ENCODE results near the gene FOXN3. TPM values are rescaled to one million over a fixed set of nuclear protein-coding genes. Genes with fewer than 3 reads are reported as not detected.

The FOXN3 gene
- polyA plus RNA-seq, 1 donor (not counting 4 experiments of a cell fraction or from before 2014, with no cell fraction given), result 10.2 TPM

DNA sequence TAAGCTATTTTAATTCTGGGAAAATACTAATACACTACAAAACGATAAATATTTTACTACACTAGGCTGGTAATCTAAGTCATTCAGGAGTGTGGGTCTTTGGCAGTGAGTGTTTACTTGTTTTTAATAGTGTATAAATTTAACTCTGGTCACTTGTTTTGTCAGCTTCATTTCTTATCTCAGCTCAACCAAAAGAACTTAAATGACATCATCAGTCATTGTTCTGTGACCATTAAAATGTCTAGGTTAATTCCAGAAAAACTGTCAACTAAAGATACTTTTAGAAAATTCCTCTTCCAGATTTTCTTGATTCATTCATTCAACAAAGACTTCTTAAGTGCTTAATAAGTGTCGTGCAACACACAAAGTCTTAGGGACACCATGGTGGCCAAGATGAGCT, 102.8 kb downstream of the FOXN3 start:
- Histone ChIP-seq H3K36me3 (ENCODE audit: control insufficient read depth in 2 of 2, extremely low read depth in 1 of 2, insufficient read depth in 2 of 2, low read length in 2 of 2) (no peaks in the 10 kb centered on the region), H3K27me3 (ENCODE audit: control insufficient read depth, extremely low read depth, insufficient read depth, low read length) (no peaks in the 10 kb centered on the region), H4K20me1 (ENCODE audit: control insufficient read depth, extremely low read depth, insufficient read depth, low read length) (no peaks in the 10 kb centered on the region), H3K27ac (ENCODE audit: control insufficient read depth, insufficient read depth, low read length) (no peak overlapping the region), H3K4me2 (ENCODE audit: control insufficient read depth, extremely low read depth, insufficient read depth, low read depth, low read length) (no peak overlapping the region), H3K9me1 (ENCODE audit: control insufficient read depth, extremely low read depth, insufficient read depth, low read length) (no peaks in the 10 kb centered on the region), H3K4me1 (ENCODE audit: control insufficient read depth, extremely low read depth, insufficient read depth, low read length) (no peaks in the 10 kb centered on the region), H3K9me3 (ENCODE audit: control insufficient read depth, low read depth, low read length) (no peaks in the 10 kb centered on the region), H3K4me3 (ENCODE audit: control insufficient read depth in 2 of 3, extremely low read depth in 1 of 3, insufficient read depth in 2 of 3, low read depth in 1 of 3, low read length in 3 of 3) (no peak overlapping the region), H2AFZ (ENCODE audit: control insufficient read depth, low read length) (no peak overlapping the region), H3K79me2 (ENCODE audit: control insufficient read depth, insufficient read depth, low read length) (no peaks in the 10 kb centered on the region), H3K9ac (ENCODE audit: control insufficient read depth, extremely low read depth, insufficient read depth, low read length) (no peak overlapping the region)
- dilution Hi-C loops (cut with MboI; ENCODE audit: extremely low pct_ligation_motif_present, low sequenced_read_pairs), result no loop called here
- TF ChIP-seq, protein P1, sequence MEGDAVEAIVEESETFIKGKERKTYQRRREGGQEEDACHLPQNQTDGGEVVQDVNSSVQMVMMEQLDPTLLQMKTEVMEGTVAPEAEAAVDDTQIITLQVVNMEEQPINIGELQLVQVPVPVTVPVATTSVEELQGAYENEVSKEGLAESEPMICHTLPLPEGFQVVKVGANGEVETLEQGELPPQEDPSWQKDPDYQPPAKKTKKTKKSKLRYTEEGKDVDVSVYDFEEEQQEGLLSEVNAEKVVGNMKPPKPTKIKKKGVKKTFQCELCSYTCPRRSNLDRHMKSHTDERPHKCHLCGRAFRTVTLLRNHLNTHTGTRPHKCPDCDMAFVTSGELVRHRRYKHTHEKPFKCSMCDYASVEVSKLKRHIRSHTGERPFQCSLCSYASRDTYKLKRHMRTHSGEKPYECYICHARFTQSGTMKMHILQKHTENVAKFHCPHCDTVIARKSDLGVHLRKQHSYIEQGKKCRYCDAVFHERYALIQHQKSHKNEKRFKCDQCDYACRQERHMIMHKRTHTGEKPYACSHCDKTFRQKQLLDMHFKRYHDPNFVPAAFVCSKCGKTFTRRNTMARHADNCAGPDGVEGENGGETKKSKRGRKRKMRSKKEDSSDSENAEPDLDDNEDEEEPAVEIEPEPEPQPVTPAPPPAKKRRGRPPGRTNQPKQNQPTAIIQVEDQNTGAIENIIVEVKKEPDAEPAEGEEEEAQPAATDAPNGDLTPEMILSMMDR (optimal IDR thresholded peaks at IDR 0.05 in 1 of 3, IDR thresholded peaks at IDR 0.05 in 1 of 3, conservative IDR thresholded peaks at IDR 0.05 in 1 of 3; ENCODE audit: extremely low read depth in 1 of 3, insufficient read depth in 2 of 3, low read length in 3 of 3), result no peak
- no peak for TF ChIP-seq EZH2 (IDR thresholded peaks at IDR 0.05; ENCODE audit: low read length)
- DNase-seq (ENCODE audit: low read depth, low spot score) (no peak), FAIRE-seq (no peak)

DNA sequence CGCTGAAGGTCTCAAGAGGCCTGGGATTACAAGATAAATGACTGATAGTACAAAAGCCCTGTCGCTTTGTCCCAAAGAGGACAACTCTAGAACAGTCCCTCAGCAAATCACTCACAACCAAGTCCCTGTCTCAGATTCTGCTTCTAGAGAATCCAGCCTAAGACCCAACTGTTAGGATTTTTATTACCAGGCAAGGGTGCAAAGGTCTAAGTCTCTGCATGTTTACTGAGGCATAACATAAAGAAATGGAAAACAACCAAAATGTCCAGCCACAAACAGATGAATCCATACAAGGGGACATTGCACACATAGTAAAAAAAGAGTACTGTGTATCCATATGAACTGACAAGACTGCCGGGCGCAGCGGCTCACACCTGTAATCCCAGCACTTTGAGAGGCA, 104.1 kb downstream of the FOXN3 start:
- Histone ChIP-seq H3K4me1 (ENCODE audit: control insufficient read depth, extremely low read depth, insufficient read depth, low read length) (no peaks in the 10 kb centered on the region), H2AFZ (ENCODE audit: control insufficient read depth, low read length) (no peak overlapping the region), H3K9me1 (ENCODE audit: control insufficient read depth, extremely low read depth, insufficient read depth, low read length) (no peaks in the 10 kb centered on the region), H3K79me2 (ENCODE audit: control insufficient read depth, insufficient read depth, low read length) (no peaks in the 10 kb centered on the region), H3K9ac (ENCODE audit: control insufficient read depth, extremely low read depth, insufficient read depth, low read length) (no peak overlapping the region), H4K20me1 (ENCODE audit: control insufficient read depth, extremely low read depth, insufficient read depth, low read length) (no peaks in the 10 kb centered on the region), H3K9me3 (ENCODE audit: control insufficient read depth, low read depth, low read length) (no peaks in the 10 kb centered on the region), H3K27me3 (ENCODE audit: control insufficient read depth, extremely low read depth, insufficient read depth, low read length) (no peaks in the 10 kb centered on the region), H3K27ac (ENCODE audit: control insufficient read depth, insufficient read depth, low read length) (no peak overlapping the region), H3K36me3 (ENCODE audit: control insufficient read depth in 2 of 2, extremely low read depth in 1 of 2, insufficient read depth in 2 of 2, low read length in 2 of 2) (peaks cover 0 to 1% of the 10 kb centered on the region in 2 experiments), H3K4me2 (ENCODE audit: control insufficient read depth, extremely low read depth, insufficient read depth, low read depth, low read length) (no peak overlapping the region), H3K4me3 (ENCODE audit: control insufficient read depth in 2 of 3, extremely low read depth in 1 of 3, insufficient read depth in 2 of 3, low read depth in 1 of 3, low read length in 3 of 3) (no peak overlapping the region)
- no peak for DNase-seq (ENCODE audit: low read depth, low spot score)
- dilution Hi-C loops (cut with MboI; ENCODE audit: extremely low pct_ligation_motif_present, low sequenced_read_pairs), result no loop called here
- no peak for TF ChIP-seq EZH2 (IDR thresholded peaks at IDR 0.05; ENCODE audit: low read length)
- TF ChIP-seq, protein P1 (optimal IDR thresholded peaks at IDR 0.05 in 1 of 3, IDR thresholded peaks at IDR 0.05 in 1 of 3, conservative IDR thresholded peaks at IDR 0.05 in 1 of 3; ENCODE audit: extremely low read depth in 1 of 3, insufficient read depth in 2 of 3, low read length in 3 of 3), result no peak
- FAIRE-seq, result no peak
